Natural killer cell (primary cell): Measurements from ENCODE around the gene RAD51B. TPM values are rescaled to one million over a fixed set of nuclear protein-coding genes. Genes with fewer than 3 reads are reported as not detected.

Source experiments
- ATAC-seq, 3 donors: fragments of 150-1000 bp in 2 of 3; fragments of 200-7000 bp in 1 of 3; cut with Tn5 transposase; 1 replicate in 1 of 3; 2 replicates in 2 of 3; pipeline ENCODE4 v1.10.0; 2021; ENCODE audit warnings: mild to moderate bottlenecking in 2 of 3, moderate library complexity in 2 of 3
- DNase-seq, 2 donors: peaks; one replicate each; pipeline versions ENCODE4 v3.0.0 to v3.0.0-alpha.2; 2013 to 2021; ENCODE audit warnings: mixed read lengths in 1 of 2
- H3K27ac ChIP-seq: one replicate; pipeline ENCODE4 v1.5.1; 2013; ENCODE audit warnings: mild to moderate bottlenecking, low read length
- H3K27me3 ChIP-seq: one replicate; pipeline ENCODE4 v1.6.1; 2013; ENCODE audit warnings: low read length; ENCODE audit not compliant: control insufficient read depth, insufficient read depth
- H3K36me3 ChIP-seq: one replicate; pipeline ENCODE4 v1.6.1; 2013; ENCODE audit warnings: low read length; ENCODE audit not compliant: control insufficient read depth, insufficient read depth
- H3K4me1 ChIP-seq: one replicate; pipeline ENCODE4 v1.6.1; 2013; ENCODE audit warnings: low read length; ENCODE audit not compliant: control insufficient read depth, insufficient read depth
- H3K4me3 ChIP-seq: one replicate; pipeline ENCODE4 v1.5.1; 2013; ENCODE audit warnings: low read length
- H3K9me3 ChIP-seq: one replicate; pipeline ENCODE4 v1.6.1; 2013; ENCODE audit warnings: low read length; ENCODE audit not compliant: control insufficient read depth, insufficient read depth
- H3K27ac Mint-ChIP-seq, 2 donors: one replicate each; pipeline ENCODE4 v1.8.0; 2022; ENCODE audit warnings: mild to moderate bottlenecking in 2 of 2, mixed read lengths in 2 of 2, moderate library complexity in 1 of 2
- H3K27me3 Mint-ChIP-seq, 2 donors: one replicate each; pipeline ENCODE4 v1.8.0; 2022; ENCODE audit warnings: low read depth in 2 of 2, mixed read lengths in 2 of 2
- H3K36me3 Mint-ChIP-seq: one replicate; pipeline ENCODE4 v1.8.0; 2022; ENCODE audit warnings: mixed read lengths
- H3K4me1 Mint-ChIP-seq, 2 donors: one replicate each; pipeline ENCODE4 v1.8.0; 2022; ENCODE audit warnings: mixed read lengths in 2 of 2
- H3K4me3 Mint-ChIP-seq: one replicate; pipeline ENCODE4 v1.8.0; 2022; ENCODE audit warnings: mild to moderate bottlenecking, moderate library complexity, mixed read lengths
- H3K9me3 Mint-ChIP-seq, 2 donors: one replicate each; pipeline ENCODE4 v1.8.0; 2022; ENCODE audit warnings: mixed read lengths in 2 of 2
- CTCF ChIP-seq: fragments of 200-600 bp; IDR thresholded peaks from one replicate; pipeline ENCODE4 v1.8.0; 2022; ENCODE audit warnings: antibody characterized with exemption
- WGBS: methylation state at CpG from one replicate; pipeline ENCODE4 v1.1.7; 2013; ENCODE audit warnings: missing lambda C conversion rate; ENCODE audit not compliant: insufficient coverage; 5-methylcytosine and 5-hydroxymethylcytosine counted together
- intact Hi-C: fragments of 100-400 bp; cut with micrococcal nuclease; formaldehyde crosslinking; loops from one replicate; pipeline ENCODE4 v1.14.2; 2022
- total RNA-seq, 4 donors: library from RNA; stranded (reverse); fragments of 120-200 nt in 1 of 4; gene quantifications; one replicate each; pipeline versions ENCODE4 v1.2.3 to v1.2.4, GENCODE V29; 2013 to 2022

Gene RAD51B
- total RNA-seq, 3 donors from 2014 or later (not counting 1 experiment from before 2014, with no cell fraction given), result 28.1 to 37.6 (median 28.6) TPM

GRCh38 chr14:68689511-68689910 is 869.9 kb downstream of the RAD51B start:
- intact Hi-C loops, result loop anchor here (5.0 kb wide), 1 partner anchor 43 kb away; no protein-coding TSS in a partner anchor
- DNase-seq (no peak), ATAC-seq (no peak)
- Histone ChIP-seq H3K4me1 (peaks cover 30% of the 10 kb centered on the region), H3K27me3 (no peaks in the 10 kb centered on the region), H3K36me3 (no peaks in the 10 kb centered on the region), H3K4me3 (no peak overlapping the region), H3K27ac (no peak overlapping the region), H3K9me3 (no peaks in the 10 kb centered on the region)
- H3K9me3 Mint-ChIP-seq, result no peaks in the 10 kb centered on the region
- no peaks in the 10 kb centered on the region for H3K27me3 Mint-ChIP-seq
- H3K36me3 Mint-ChIP-seq, result no peaks in the 10 kb centered on the region
- peak overlapping the region in 1 of 2 donors; percentile 67 for H3K27ac Mint-ChIP-seq
- peaks cover 36 to 47% of the 10 kb centered on the region in 2 donors for H3K4me1 Mint-ChIP-seq
- no peak for TF ChIP-seq CTCF
- 81% methylated on average over 4 of the region's 5 CpGs for WGBS
- H3K4me3 Mint-ChIP-seq, result no peak overlapping the region

- Histone ChIP-seq H3K9me3 (no peaks in the 10 kb centered on the region), H3K4me3 (no peak overlapping the region), H3K27ac (no peak overlapping the region), H3K27me3 (no peaks in the 10 kb centered on the region), H3K4me1 (peaks cover 30% of the 10 kb centered on the region), H3K36me3 (no peaks in the 10 kb centered on the region)
- no peaks in the 10 kb centered on the region for H3K36me3 Mint-ChIP-seq
- DNase-seq, result no peak
- intact Hi-C loops, result no loop called here
- H3K27me3 Mint-ChIP-seq, result no peaks in the 10 kb centered on the region
- H3K4me1 Mint-ChIP-seq, result peaks cover 33 to 45% of the 10 kb centered on the region in 2 donors
- no peak for TF ChIP-seq CTCF
- 96% methylated on average over 13 of the region's 13 CpGs for WGBS
- peak overlapping the region in 1 of 2 donors; percentile 67 for H3K27ac Mint-ChIP-seq
- no peak overlapping the region for H3K4me3 Mint-ChIP-seq
- ATAC-seq, result no peak
- H3K9me3 Mint-ChIP-seq, result no peaks in the 10 kb centered on the region
Measured at GRCh38 chr14:68690089-68690958, 870.7 kb downstream of the RAD51B start.

- Mint-ChIP-seq H3K4me3 (no peak overlapping the region), H3K27me3 (no peaks in the 10 kb centered on the region), H3K36me3 (no peaks in the 10 kb centered on the region), H3K4me1 (peaks cover 33 to 45% of the 10 kb centered on the region in 2 donors), H3K27ac (no peak overlapping the region), H3K9me3 (no peaks in the 10 kb centered on the region)
- Histone ChIP-seq H3K36me3 (no peaks in the 10 kb centered on the region), H3K27me3 (no peaks in the 10 kb centered on the region), H3K9me3 (no peaks in the 10 kb centered on the region), H3K4me3 (no peak overlapping the region), H3K4me1 (peaks cover 30% of the 10 kb centered on the region), H3K27ac (no peak overlapping the region)
- DNase-seq, result no peak
- no peak for ATAC-seq
- intact Hi-C loops, result no loop called here
- no peak for TF ChIP-seq CTCF
- 91% methylated on average over 24 of the region's 24 CpGs for WGBS
Measured at GRCh38 chr14:68691031-68691791, 871.6 kb downstream of the RAD51B start.
